ENCODE results near the gene BSND. TPM values are rescaled to one million over a fixed set of nuclear protein-coding genes. Genes with fewer than 3 reads are reported as not detected.

The BSND gene
- total RNA-seq: not detected in 2 replicates

DNA sequence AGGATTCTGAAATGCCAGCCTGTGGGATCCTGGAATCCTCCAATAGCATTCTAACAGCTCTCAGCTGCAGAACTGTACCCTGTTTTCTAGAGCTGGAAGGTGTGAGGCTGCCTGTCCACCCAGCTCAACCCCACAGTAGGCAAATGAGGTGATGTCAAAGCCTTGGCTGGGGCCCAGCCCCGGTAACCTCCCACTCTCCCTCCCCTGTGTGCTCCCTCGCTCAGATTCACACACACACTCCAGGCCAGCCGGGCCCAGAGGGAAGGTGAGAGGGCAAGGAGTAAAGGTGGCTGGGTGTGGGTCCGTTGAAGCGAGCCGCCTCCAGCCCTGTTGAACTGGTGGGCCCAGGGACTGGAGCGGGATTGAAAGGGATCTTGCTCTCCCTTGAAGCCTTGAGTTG is at the start of gene BSND:
Gene BSND, plus strand, starts transcription at position 257 of the 400 bp plus-strand sequence. CDS start 254 bp downstream, outside the sequence.

DNA sequence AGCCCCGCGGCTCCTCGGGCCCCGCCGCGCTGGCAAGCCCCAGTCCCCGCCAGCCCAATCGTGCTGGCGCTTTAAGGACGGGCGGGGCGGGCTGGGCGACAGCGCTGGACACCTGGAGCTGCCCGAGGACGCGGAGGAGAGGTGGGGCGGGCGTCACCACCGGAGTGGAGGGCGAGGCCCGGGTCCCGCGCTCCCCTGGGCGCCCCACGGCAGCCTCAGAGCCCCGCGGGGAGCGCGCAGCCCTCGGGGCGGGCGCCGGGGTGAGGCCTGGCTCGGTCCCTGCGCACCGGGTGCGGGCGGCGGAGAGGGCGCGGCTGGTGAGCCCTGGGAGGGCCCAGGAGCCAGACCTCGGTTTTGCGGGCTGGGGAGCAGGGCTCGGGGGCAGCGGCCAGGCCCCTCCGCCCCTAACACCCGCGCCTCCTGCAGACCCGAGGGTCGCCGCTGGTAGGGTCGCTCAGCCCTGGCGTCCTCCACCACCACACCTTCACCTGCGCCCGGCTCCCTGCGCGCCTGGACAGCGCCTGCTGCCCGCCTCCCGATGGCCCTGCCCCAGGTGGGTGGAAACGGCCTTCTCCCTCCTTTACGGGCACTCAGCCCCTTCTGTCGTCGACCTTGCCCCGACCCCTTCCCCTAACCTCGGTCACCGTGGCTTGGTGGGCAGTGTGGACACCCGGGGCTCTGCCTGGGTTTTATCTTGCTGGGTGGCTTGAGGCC is 18.0 kb upstream of the BSND start, which contains the start of gene TMEM61:
Gene TMEM61, plus strand, starts transcription at position 101 of the 714 bp plus-strand sequence. Its CDS starts 438 bp downstream, at position 539.

DNA sequence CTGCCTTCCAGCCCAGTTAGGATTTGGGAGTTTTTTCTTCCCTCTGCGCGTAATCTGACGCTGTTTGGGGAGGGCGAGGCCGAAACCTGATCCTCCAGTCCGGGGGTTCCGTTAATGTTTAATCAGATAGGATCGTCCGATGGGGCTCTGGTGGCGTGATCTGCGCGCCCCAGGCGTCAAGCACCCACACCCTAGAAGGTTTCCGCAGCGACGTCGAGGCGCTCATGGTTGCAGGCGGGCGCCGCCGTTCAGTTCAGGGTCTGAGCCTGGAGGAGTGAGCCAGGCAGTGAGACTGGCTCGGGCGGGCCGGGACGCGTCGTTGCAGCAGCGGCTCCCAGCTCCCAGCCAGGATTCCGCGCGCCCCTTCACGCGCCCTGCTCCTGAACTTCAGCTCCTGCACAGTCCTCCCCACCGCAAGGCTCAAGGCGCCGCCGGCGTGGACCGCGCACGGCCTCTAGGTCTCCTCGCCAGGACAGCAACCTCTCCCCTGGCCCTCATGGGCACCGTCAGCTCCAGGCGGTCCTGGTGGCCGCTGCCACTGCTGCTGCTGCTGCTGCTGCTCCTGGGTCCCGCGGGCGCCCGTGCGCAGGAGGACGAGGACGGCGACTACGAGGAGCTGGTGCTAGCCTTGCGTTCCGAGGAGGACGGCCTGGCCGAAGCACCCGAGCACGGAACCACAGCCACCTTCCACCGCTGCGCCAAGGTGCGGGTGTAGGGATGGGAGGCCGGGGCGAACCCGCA is 40.8 kb downstream of the BSND start, which contains the start of gene PCSK9:
Gene PCSK9, plus strand, starts transcription at position 207 of the 741 bp plus-strand sequence. Its CDS starts 290 bp downstream, at position 497.

Other genes with a start within 250 kb of the BSND start
- 4.0 and 5.8 TPM in 2 replicates for gene PARS2, start 234.4 kb upstream of the BSND start, total RNA-seq
- gene TTC22, start 197.6 kb upstream of the BSND start, total RNA-seq: not detected in 2 replicates
- 61.4 and 65.6 TPM in 2 replicates for gene DHCR24, start 111.7 kb upstream of the BSND start, total RNA-seq
- not detected in 2 replicates for gene TMEM61, start 18.3 kb upstream of the BSND start, total RNA-seq
- gene PCSK9, start 40.6 kb downstream of the BSND start, total RNA-seq: 0.85 and 2.5 TPM in 2 replicates
- 50.6 and 58.8 TPM in 2 replicates for gene USP24, start 216.4 kb downstream of the BSND start, total RNA-seq